Femur (tissue), 1 donor: Measurements from ENCODE around the gene SDCCAG8.

ENCODE experiments used
- DNase-seq: peaks from one replicate; pipeline ENCODE4 v3.0.0-alpha.2; 2017

SDCCAG8 gene

GRCh38 chr1:243513726-243514491 lies 258.1 kb downstream of the SDCCAG8 start:
- no peak for DNase-seq

- DNase-seq, result no peak
Observed at GRCh38 chr1:243514927-243515326, 259.1 kb downstream of the SDCCAG8 start.

- no peak for DNase-seq
Observed at GRCh38 chr1:243520831-243521230, 265.0 kb downstream of the SDCCAG8 start.

GRCh38 chr1:243523766-243524165 lies 267.9 kb downstream of the SDCCAG8 start:
- no peak for DNase-seq

GRCh38 chr1:243525085-243525487 lies 269.2 kb downstream of the SDCCAG8 start:
- no peak for DNase-seq

GRCh38 chr1:243526180-243526579 lies 270.3 kb downstream of the SDCCAG8 start:
- no peak for DNase-seq

- no peak for DNase-seq
Observed at GRCh38 chr1:243528459-243529121, 272.7 kb downstream of the SDCCAG8 start.

GRCh38 chr1:243529512-243529911 lies 273.7 kb downstream of the SDCCAG8 start:
- DNase-seq, result no peak

GRCh38 chr1:243535014-243535413 lies 279.2 kb downstream of the SDCCAG8 start:
- DNase-seq, result no peak

- DNase-seq, result no peak
Observed at GRCh38 chr1:243539636-243540035, 283.8 kb downstream of the SDCCAG8 start.

GRCh38 chr1:243542739-243543415 lies 287.0 kb downstream of the SDCCAG8 start:
- DNase-seq, result no peak

GRCh38 chr1:243543501-243543900 lies 287.7 kb downstream of the SDCCAG8 start:
- no peak for DNase-seq

GRCh38 chr1:243546457-243546856 lies 290.6 kb downstream of the SDCCAG8 start:
- no peak for DNase-seq

GRCh38 chr1:243547891-243548290 lies 292.1 kb downstream of the SDCCAG8 start:
- DNase-seq, result no peak

GRCh38 chr1:243548516-243548915 lies 292.7 kb downstream of the SDCCAG8 start:
- DNase-seq, result no peak

GRCh38 chr1:243549108-243549507 lies 293.3 kb downstream of the SDCCAG8 start:
- no peak for DNase-seq
